HL-60 (cell line): Measurements from ENCODE around the gene MECR.

Experiments
- DNase-seq, 2 experiments: peaks; one replicate each; pipeline ENCODE4 v3.0.0-alpha.2; 2010 to 2020; ENCODE audit warnings: low read depth in 1 of 2, low spot score in 1 of 2
- H3K27ac ChIP-seq: fragments of 250-450 bp; sonication (Bioruptor Pico); replicated peaks from 2 replicates; pipeline ENCODE4 v1.5.1; 2020; ENCODE audit warnings: mild to moderate bottlenecking, moderate library complexity
- H3K27me3 ChIP-seq: fragments of 250-450 bp; sonication (Bioruptor Pico); 2 replicates; pipeline ENCODE4 v1.5.1; 2021; ENCODE audit warnings: mild to moderate bottlenecking, moderate library complexity; ENCODE audit not compliant: insufficient read depth, poor library complexity, severe bottlenecking
- H3K4me3 ChIP-seq: replicated peaks from 2 replicates; pipeline ENCODE4 v1.5.1; 2011; ENCODE audit warnings: mild to moderate bottlenecking, control low read depth, low read length; ENCODE audit not compliant: insufficient read depth
- GABPA ChIP-seq: IDR thresholded peaks from 2 replicates; pipeline ENCODE4 v1.6.1; 2012; ENCODE audit warnings: low read depth
- POLR2AphosphoS5 ChIP-seq: IDR thresholded peaks from 2 replicates; pipeline ENCODE4 v1.6.1; 2012; ENCODE audit warnings: low read depth
- SPI1 ChIP-seq: IDR thresholded peaks from 2 replicates; pipeline ENCODE4 v1.6.1; 2012; ENCODE audit warnings: low read depth, mild to moderate bottlenecking, borderline replicate concordance
- TF ChIP-seq, protein P1 (sequence below): IDR thresholded peaks from 2 replicates; pipeline ENCODE4 v1.6.1; 2012; ENCODE audit warnings: low read depth; ENCODE audit not compliant: insufficient replicate concordance
- TF ChIP-seq, protein P2 (sequence below): IDR thresholded peaks from one replicate; pipeline ENCODE4 v1.5.1; 2011; ENCODE audit warnings: low read length, control low read depth, inconsistent platforms; ENCODE audit not compliant: insufficient read depth

Gene MECR

DNA sequence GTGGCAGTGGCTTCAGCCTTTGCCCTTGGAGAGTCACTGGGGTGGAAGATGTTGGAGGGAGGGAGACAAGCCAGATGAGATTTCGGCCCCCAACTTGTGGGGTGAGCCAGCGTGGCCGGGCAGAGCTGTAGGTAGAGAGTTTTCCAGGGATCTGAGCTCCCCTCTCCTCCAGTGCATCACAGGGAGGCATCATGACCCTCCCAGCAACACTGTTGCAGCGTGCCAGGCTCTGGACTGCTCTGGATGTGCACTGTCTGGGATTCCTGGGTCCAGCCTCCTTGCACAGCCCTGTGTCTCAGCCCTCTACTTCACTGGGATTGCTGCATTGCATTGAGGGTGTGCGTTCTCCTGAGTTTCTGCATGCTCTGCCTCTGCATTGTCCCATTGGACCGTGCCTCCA, 14.5 kb upstream of the MECR start:
- no peak for TF ChIP-seq SPI1
- TF ChIP-seq, protein P1, sequence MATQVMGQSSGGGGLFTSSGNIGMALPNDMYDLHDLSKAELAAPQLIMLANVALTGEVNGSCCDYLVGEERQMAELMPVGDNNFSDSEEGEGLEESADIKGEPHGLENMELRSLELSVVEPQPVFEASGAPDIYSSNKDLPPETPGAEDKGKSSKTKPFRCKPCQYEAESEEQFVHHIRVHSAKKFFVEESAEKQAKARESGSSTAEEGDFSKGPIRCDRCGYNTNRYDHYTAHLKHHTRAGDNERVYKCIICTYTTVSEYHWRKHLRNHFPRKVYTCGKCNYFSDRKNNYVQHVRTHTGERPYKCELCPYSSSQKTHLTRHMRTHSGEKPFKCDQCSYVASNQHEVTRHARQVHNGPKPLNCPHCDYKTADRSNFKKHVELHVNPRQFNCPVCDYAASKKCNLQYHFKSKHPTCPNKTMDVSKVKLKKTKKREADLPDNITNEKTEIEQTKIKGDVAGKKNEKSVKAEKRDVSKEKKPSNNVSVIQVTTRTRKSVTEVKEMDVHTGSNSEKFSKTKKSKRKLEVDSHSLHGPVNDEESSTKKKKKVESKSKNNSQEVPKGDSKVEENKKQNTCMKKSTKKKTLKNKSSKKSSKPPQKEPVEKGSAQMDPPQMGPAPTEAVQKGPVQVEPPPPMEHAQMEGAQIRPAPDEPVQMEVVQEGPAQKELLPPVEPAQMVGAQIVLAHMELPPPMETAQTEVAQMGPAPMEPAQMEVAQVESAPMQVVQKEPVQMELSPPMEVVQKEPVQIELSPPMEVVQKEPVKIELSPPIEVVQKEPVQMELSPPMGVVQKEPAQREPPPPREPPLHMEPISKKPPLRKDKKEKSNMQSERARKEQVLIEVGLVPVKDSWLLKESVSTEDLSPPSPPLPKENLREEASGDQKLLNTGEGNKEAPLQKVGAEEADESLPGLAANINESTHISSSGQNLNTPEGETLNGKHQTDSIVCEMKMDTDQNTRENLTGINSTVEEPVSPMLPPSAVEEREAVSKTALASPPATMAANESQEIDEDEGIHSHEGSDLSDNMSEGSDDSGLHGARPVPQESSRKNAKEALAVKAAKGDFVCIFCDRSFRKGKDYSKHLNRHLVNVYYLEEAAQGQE: no peak
- no peak for TF ChIP-seq POLR2AphosphoS5
- TF ChIP-seq GABPA: no peak
- TF ChIP-seq, protein P2, sequence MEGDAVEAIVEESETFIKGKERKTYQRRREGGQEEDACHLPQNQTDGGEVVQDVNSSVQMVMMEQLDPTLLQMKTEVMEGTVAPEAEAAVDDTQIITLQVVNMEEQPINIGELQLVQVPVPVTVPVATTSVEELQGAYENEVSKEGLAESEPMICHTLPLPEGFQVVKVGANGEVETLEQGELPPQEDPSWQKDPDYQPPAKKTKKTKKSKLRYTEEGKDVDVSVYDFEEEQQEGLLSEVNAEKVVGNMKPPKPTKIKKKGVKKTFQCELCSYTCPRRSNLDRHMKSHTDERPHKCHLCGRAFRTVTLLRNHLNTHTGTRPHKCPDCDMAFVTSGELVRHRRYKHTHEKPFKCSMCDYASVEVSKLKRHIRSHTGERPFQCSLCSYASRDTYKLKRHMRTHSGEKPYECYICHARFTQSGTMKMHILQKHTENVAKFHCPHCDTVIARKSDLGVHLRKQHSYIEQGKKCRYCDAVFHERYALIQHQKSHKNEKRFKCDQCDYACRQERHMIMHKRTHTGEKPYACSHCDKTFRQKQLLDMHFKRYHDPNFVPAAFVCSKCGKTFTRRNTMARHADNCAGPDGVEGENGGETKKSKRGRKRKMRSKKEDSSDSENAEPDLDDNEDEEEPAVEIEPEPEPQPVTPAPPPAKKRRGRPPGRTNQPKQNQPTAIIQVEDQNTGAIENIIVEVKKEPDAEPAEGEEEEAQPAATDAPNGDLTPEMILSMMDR: no peak
- Histone ChIP-seq H3K4me3 (no peak overlapping the region), H3K27ac (no peak overlapping the region), H3K27me3 (peaks cover 10% of the 10 kb centered on the region)
- no peak for DNase-seq

DNA sequence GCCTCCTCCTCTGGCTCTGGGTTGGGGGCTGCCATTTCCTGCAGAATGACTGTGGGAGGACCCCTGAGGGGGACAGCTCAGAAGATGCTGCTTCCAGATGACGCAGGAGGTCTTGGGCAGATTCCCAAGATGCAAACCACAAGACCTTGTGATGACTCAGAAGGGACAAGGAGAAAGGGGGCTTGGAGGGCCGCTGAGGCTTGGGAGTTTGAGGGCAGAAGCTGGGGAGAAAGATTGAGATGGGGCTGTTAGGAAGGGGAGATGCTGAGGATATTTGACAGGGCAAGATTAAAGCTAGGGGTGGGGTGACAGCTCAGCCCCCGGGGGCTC, 13.1 kb upstream of the MECR start:
- Histone ChIP-seq H3K27ac (no peak overlapping the region), H3K4me3 (no peak overlapping the region), H3K27me3 (peaks cover 21% of the 10 kb centered on the region)
- DNase-seq: no peak
- TF ChIP-seq, protein P1: no peak
- no peak for TF ChIP-seq GABPA
- TF ChIP-seq, protein P2: no peak
- TF ChIP-seq SPI1: no peak
- TF ChIP-seq POLR2AphosphoS5: no peak

DNA sequence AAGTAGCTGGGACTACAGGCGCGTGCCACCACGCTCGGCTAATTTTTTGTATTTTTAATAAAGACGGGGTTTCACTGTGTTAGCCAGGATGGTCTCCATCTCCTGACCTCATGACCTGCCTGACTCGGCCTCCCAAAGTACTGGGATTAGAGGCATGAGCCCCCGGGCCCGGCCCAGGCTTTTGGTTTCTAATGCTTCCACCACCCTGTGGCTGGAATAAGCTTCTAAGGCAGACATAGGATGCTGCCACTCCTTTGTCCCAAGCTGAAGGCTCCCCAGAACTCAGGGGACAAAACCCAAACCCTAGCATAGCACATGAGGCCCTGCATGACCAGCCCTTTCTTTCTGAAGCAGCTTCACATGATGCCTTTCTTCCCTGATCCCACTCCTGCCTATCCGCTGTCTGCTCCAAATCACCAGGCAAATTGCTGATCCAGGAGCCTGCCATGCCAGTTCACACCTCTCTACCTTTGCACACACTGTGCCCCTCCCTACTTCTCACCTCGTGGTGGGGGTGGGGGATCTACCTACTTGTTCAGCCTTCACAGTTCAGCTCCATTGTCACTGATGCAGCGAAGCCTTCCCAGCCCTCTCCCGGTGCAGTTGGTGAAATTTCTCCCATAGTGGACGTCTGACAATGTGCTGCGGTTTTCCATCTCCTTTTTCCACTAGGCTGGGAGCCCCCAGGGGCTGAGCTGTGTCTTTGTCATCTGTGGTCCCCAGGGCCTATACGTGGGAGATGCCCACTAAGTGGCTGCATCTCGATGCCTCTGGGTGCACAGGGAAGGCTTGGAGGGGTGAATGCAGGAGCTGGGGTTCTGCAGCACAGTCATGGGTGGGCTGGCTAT, 12.5 kb upstream of the MECR start:
- no peak for DNase-seq
- TF ChIP-seq SPI1 (no peak), POLR2AphosphoS5 (no peak), GABPA (no peak)
- TF ChIP-seq, protein P2: no peak
- TF ChIP-seq, protein P1: no peak
- Histone ChIP-seq H3K4me3 (no peak overlapping the region), H3K27ac (no peak overlapping the region), H3K27me3 (peaks cover 27% of the 10 kb centered on the region)
